Osteocyte (in vitro differentiated cells): Measurements from ENCODE around the gene DCST1. TPM values are rescaled to one million over a fixed set of nuclear protein-coding genes. Genes with fewer than 3 reads are reported as not detected.

Source experiments
- DNase-seq: peaks from one replicate; pipeline ENCODE4 v3.0.0; 2021; ENCODE audit warnings: mixed read lengths; ENCODE audit not compliant: unreplicated experiment; ENCODE audit errors: extremely low spot score
- H3K27ac Mint-ChIP-seq: one replicate; pipeline ENCODE4 v1.8.0; 2021; ENCODE audit warnings: mild to moderate bottlenecking, mixed read lengths; ENCODE audit not compliant: unreplicated experiment
- H3K27me3 Mint-ChIP-seq: one replicate; pipeline ENCODE4 v1.8.0; 2021; ENCODE audit warnings: mixed read lengths; ENCODE audit not compliant: unreplicated experiment
- H3K36me3 Mint-ChIP-seq: one replicate; pipeline ENCODE4 v1.8.0; 2021; ENCODE audit warnings: mixed read lengths; ENCODE audit not compliant: unreplicated experiment
- H3K4me1 Mint-ChIP-seq: one replicate; pipeline ENCODE4 v1.8.0; 2021; ENCODE audit warnings: mixed read lengths; ENCODE audit not compliant: unreplicated experiment
- H3K4me3 Mint-ChIP-seq: one replicate; pipeline ENCODE4 v1.8.0; 2021; ENCODE audit warnings: mild to moderate bottlenecking, moderate library complexity, mixed read lengths; ENCODE audit not compliant: unreplicated experiment
- H3K9me3 Mint-ChIP-seq: one replicate; pipeline ENCODE4 v1.8.0; 2021; ENCODE audit warnings: mixed read lengths; ENCODE audit not compliant: unreplicated experiment
- total RNA-seq: library from RNA; stranded (reverse); gene quantifications from 2 replicates; pipeline ENCODE4 v1.2.1, GENCODE V29; 2021
- TF ChIP-seq, protein P1 (sequence below): fragments of 200-600 bp; sonication (generic); IDR thresholded peaks from 2 replicates; pipeline ENCODE4 v1.5.0; 2021; ENCODE audit warnings: antibody characterized with exemption, mild to moderate bottlenecking, moderate library complexity

Gene DCST1
- total RNA-seq, 1 donor from 2014 or later = not detected

DNA sequence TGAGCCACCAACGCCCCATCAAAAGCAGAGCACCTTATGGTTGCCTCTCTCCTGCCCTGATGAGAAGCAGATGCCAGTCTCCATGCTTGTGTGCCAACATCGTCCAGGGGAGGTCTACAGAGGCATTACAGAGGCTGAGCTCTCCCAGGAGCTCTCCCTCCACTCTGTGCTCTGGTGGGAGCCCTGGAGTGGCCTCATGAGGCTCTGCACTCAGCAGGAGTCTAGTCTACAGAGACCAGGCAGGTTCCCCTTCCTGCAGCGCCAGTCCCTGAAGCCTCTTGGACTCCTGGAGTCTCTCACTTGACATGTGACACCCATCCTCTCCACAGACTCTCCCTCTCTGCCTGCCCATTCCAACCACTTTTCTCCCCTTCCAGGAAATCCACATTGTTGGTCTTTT is 3.4 kb downstream of the DCST1 start:
- Mint-ChIP-seq H3K36me3 (no peaks in the 10 kb centered on the region), H3K4me3 (no peak overlapping the region), H3K27ac (no peak overlapping the region), H3K27me3 (no peaks in the 10 kb centered on the region), H3K4me1 (no peaks in the 10 kb centered on the region), H3K9me3 (no peaks in the 10 kb centered on the region)
- no peak for DNase-seq
- TF ChIP-seq, protein P1, sequence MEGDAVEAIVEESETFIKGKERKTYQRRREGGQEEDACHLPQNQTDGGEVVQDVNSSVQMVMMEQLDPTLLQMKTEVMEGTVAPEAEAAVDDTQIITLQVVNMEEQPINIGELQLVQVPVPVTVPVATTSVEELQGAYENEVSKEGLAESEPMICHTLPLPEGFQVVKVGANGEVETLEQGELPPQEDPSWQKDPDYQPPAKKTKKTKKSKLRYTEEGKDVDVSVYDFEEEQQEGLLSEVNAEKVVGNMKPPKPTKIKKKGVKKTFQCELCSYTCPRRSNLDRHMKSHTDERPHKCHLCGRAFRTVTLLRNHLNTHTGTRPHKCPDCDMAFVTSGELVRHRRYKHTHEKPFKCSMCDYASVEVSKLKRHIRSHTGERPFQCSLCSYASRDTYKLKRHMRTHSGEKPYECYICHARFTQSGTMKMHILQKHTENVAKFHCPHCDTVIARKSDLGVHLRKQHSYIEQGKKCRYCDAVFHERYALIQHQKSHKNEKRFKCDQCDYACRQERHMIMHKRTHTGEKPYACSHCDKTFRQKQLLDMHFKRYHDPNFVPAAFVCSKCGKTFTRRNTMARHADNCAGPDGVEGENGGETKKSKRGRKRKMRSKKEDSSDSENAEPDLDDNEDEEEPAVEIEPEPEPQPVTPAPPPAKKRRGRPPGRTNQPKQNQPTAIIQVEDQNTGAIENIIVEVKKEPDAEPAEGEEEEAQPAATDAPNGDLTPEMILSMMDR = no peak

DNA sequence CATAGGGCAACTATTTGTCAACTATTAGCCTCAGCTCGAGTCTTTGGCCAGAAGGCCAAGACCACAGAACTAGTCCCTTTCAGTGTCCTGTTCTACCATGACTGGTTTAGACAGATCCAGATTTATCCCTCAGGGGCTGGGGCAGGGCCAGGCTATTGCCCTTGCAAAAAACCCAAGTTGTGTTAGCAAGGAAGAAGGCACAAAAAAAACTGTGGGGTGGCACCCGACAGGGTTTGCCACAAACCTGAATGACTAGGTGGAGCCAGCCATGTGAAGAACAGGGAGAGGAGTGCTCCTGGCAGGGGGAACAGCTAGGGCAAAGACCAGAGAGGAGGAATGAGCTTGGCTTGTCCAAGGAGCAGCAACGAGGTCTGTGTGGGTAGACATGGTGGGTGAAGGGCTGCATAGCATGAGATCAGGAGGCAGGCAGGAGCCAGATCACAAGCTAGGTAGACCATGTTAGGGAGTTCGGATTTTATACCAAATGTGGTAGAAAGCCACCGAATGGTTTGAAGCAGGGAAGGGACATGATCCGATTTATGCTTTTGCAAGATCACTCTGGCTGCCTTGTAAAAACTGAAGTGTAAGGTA is 4.3 kb downstream of the DCST1 start:
- DNase-seq = no peak
- H3K9me3 Mint-ChIP-seq = no peaks in the 10 kb centered on the region
- H3K27ac Mint-ChIP-seq = no peak overlapping the region
- TF ChIP-seq, protein P1 = no peak
- no peaks in the 10 kb centered on the region for H3K27me3 Mint-ChIP-seq
- no peaks in the 10 kb centered on the region for H3K4me1 Mint-ChIP-seq
- H3K36me3 Mint-ChIP-seq = no peaks in the 10 kb centered on the region
- H3K4me3 Mint-ChIP-seq = no peak overlapping the region

DNA sequence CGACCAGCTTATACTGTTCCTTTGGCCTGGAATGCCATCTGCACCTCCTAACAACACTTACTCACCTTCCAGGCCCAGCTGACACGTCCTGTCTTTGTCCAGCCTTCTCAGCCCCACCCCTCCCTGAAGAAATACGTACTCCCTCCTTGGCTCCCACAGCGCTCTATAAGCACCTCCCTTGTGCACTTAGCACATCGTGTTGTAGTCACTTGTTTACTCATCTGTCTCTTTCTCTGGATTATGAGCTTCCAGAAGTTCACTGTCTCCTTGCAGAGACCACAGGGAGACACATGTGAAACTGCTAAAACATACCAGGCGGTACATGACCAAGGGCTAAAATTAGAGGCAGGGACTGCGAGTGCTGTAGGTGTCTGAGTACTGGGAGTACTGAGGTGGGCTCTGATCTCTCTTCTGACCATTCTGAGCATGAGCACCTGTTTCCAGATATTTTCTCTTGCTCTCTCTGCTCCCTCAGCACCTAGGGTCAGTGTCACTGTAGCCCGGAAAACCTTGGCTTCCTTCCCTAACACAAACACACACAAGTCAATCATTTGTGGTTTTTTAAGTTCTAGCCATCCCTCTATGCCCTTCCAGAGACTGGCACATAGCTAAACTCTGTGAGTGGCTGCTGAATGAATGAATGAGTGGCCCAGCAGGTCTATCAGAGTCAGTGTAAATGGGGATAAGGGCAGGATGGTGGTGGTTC is 5.1 kb downstream of the DCST1 start:
- Mint-ChIP-seq H3K9me3 (no peaks in the 10 kb centered on the region), H3K27me3 (no peaks in the 10 kb centered on the region), H3K36me3 (no peaks in the 10 kb centered on the region), H3K4me1 (peaks cover 2% of the 10 kb centered on the region), H3K4me3 (no peak overlapping the region), H3K27ac (no peak overlapping the region)
- TF ChIP-seq, protein P1 = no peak
- no peak for DNase-seq

DNA sequence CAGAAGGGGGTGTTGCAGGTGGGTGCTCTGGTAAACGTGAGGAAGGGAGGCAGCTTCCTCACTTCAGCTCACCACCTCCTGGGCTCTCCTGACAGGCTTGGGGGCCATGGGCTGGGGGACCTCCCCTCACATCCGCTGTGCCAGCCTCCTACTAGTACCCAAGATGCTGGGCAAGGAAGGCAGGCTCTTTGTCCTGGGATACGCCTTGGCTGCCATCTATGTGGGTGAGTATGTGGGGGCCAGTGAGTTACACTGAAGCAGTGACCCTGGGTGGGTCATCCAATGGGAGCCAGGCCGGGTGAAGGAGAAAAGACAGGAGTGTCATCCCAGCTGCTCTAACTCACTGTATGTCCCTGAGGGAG is 5.7 kb downstream of the DCST1 start:
- Mint-ChIP-seq H3K27ac (no peak overlapping the region), H3K27me3 (no peaks in the 10 kb centered on the region), H3K36me3 (no peaks in the 10 kb centered on the region), H3K4me1 (peaks cover 4% of the 10 kb centered on the region), H3K4me3 (no peak overlapping the region), H3K9me3 (no peaks in the 10 kb centered on the region)
- no peak for DNase-seq
- TF ChIP-seq, protein P1 = no peak

DNA sequence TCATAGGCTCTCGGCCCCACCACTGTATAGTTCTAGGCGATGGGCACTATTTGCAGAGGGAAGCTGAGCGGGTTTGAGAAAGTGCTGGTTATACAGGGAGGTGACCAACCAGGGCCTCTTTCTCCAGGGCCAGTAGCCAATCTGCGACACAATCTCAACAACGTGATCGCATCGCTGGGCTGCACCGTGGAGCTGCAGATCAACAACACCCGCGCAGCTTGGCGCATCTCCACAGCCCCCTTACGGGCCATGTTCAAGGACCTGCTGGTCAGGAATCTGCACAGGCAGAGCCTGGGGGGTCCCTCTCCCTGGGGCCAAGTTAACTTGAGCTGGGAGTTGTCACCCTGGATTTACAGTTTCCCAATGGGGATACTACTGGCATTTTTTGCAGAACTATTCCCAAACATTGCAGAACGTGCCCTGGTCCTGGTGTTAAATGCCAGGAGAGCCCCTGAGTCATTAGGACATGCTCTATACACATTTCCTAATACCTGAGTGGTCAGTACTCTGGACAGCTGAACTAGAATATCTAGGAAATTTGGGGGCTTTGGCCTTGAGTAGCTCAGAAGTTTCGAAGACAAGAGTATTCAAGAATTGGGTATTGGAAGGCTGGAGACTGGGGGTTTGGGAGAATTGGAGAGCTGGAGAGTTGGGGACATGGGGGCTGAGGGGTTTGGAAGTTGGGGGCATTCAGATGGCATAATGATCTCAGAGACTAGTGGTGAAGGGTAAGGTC is 6.9 kb downstream of the DCST1 start:
- Mint-ChIP-seq H3K9me3 (no peaks in the 10 kb centered on the region), H3K4me3 (no peak overlapping the region), H3K27me3 (no peaks in the 10 kb centered on the region), H3K27ac (no peak overlapping the region), H3K36me3 (no peaks in the 10 kb centered on the region), H3K4me1 (peaks cover 9% of the 10 kb centered on the region)
- TF ChIP-seq, protein P1 = no peak
- DNase-seq = no peak
